DOHH2 (cell line): ENCODE results near the gene BRIP1.

Experiments
- H3F3A ChIP-seq: fragments of 200-600 bp; sonication (generic), shearing (Covaris generic); 2 replicates; pipeline ENCODE4 v1.6.0; 2016; ENCODE audit warnings: antibody characterized with exemption, mild to moderate bottlenecking; ENCODE audit not compliant: control insufficient read depth, insufficient read depth
- H3K27ac ChIP-seq: fragments of 200-600 bp; sonication (generic); 2 replicates; pipeline ENCODE4 v1.5.1; 2014; ENCODE audit warnings: low read depth, mild to moderate bottlenecking, low read length, moderate library complexity
- H3K27me3 ChIP-seq: fragments of 200-600 bp; sonication (generic); 2 replicates; pipeline ENCODE4 v1.6.1; 2014; ENCODE audit warnings: mild to moderate bottlenecking, low read length, mixed read lengths; ENCODE audit not compliant: control insufficient read depth
- H3K36me3 ChIP-seq: fragments of 200-600 bp; sonication (generic); 2 replicates; pipeline ENCODE4 v1.6.1; 2014; ENCODE audit warnings: mild to moderate bottlenecking, low read length, moderate library complexity, mixed read lengths; ENCODE audit not compliant: control insufficient read depth
- H3K4me1 ChIP-seq: fragments of 200-600 bp; sonication (generic); 2 replicates; pipeline ENCODE4 v1.6.1; 2014; ENCODE audit warnings: mild to moderate bottlenecking, low read length, mixed read lengths; ENCODE audit not compliant: control insufficient read depth
- H3K4me2 ChIP-seq: fragments of 200-600 bp; sonication (generic); 2 replicates; pipeline ENCODE4 v1.6.0; 2014; ENCODE audit warnings: mild to moderate bottlenecking, low read length, moderate library complexity
- H3K4me3 ChIP-seq: fragments of 200-600 bp; sonication (generic); 2 replicates; pipeline ENCODE4 v1.5.1; 2014; ENCODE audit warnings: mild to moderate bottlenecking, low read length, mixed read lengths
- H3K79me2 ChIP-seq: fragments of 200-600 bp; sonication (generic); 2 replicates; pipeline ENCODE4 v1.6.1; 2014; ENCODE audit warnings: mild to moderate bottlenecking, low read length, mixed read lengths; ENCODE audit not compliant: control insufficient read depth
- H3K9me2 ChIP-seq: fragments of 200-600 bp; sonication (generic); replicated peaks from 2 replicates; pipeline ENCODE4 v1.6.1; 2014; ENCODE audit warnings: mild to moderate bottlenecking, low read length, mixed read lengths; ENCODE audit not compliant: control insufficient read depth
- H3K9me3 ChIP-seq: fragments of 200-600 bp; sonication (generic); 2 replicates; pipeline ENCODE4 v1.6.1; 2014; ENCODE audit warnings: antibody characterized with exemption, low read length, mixed read lengths; ENCODE audit not compliant: control insufficient read depth, insufficient read depth
- H4K20me1 ChIP-seq: fragments of 200-600 bp; sonication (generic); 2 replicates; pipeline ENCODE4 v1.6.0; 2014; ENCODE audit warnings: low read depth, mild to moderate bottlenecking, antibody characterized with exemption, low read length, moderate library complexity; ENCODE audit not compliant: control insufficient read depth, insufficient read depth
- CTCF ChIP-seq: fragments of 200-600 bp; sonication (generic); IDR thresholded peaks from one replicate; pipeline ENCODE4 v1.5.1; 2014; ENCODE audit warnings: antibody characterized with exemption, mild to moderate bottlenecking, low read depth, low read length; ENCODE audit not compliant: poor library complexity, severe bottlenecking
- EZH2phosphoT487 ChIP-seq: fragments of 200-600 bp; sonication (generic); IDR thresholded peaks from 2 replicates; pipeline ENCODE4 v1.6.1; 2017; ENCODE audit warnings: borderline replicate concordance, mild to moderate bottlenecking, antibody characterized with exemption, low read length, moderate library complexity, mixed read lengths

Gene BRIP1

GRCh38 chr17:61852857-61853256 is 10.5 kb downstream of the BRIP1 start:
- Histone ChIP-seq H3K79me2 (peaks cover 78% of the 10 kb centered on the region), H3K36me3 (peaks cover 92% of the 10 kb centered on the region), H3K4me2 (no peak overlapping the region), H3K4me1 (0 out of 2 replicates have a peak, but pooled peaks cover 4% of the 10 kb centered on the region), H3K9me2 (no peaks in the 10 kb centered on the region), H4K20me1 (no peaks in the 10 kb centered on the region), H3K9me3 (no peaks in the 10 kb centered on the region), H3K27ac (no peak overlapping the region), H3K4me3 (no peak overlapping the region), H3K27me3 (no peaks in the 10 kb centered on the region), H3F3A (0 out of 2 replicates have a peak, but pooled peaks cover 4% of the 10 kb centered on the region)
- TF ChIP-seq EZH2phosphoT487, result no peak
- no peak for TF ChIP-seq CTCF

- Histone ChIP-seq H3K4me2 (no peak overlapping the region), H3K4me3 (no peak overlapping the region), H3K9me3 (no peaks in the 10 kb centered on the region), H3K4me1 (no peaks in the 10 kb centered on the region), H3K27me3 (no peaks in the 10 kb centered on the region), H3K36me3 (peaks cover 93% of the 10 kb centered on the region), H3F3A (peaks cover 9% of the 10 kb centered on the region; the same call in 1 of the 2 replicates), H4K20me1 (no peaks in the 10 kb centered on the region), H3K79me2 (peaks cover 52% of the 10 kb centered on the region), H3K27ac (no peak overlapping the region), H3K9me2 (no peaks in the 10 kb centered on the region)
- no peak for TF ChIP-seq EZH2phosphoT487
- no peak for TF ChIP-seq CTCF
These were observed 13.7 kb downstream of the BRIP1 start for GRCh38 chr17:61849674-61850073.

GRCh38 chr17:61848896-61849295 is 14.4 kb downstream of the BRIP1 start:
- TF ChIP-seq CTCF, result no peak
- no peak for TF ChIP-seq EZH2phosphoT487
- Histone ChIP-seq H3K27ac (no peak overlapping the region), H3K9me3 (no peaks in the 10 kb centered on the region), H3K36me3 (peaks cover 93% of the 10 kb centered on the region), H3K27me3 (no peaks in the 10 kb centered on the region), H3K4me2 (no peak overlapping the region), H4K20me1 (no peaks in the 10 kb centered on the region), H3K4me1 (no peaks in the 10 kb centered on the region), H3F3A (peaks cover 9% of the 10 kb centered on the region; the same call in 1 of the 2 replicates), H3K4me3 (no peak overlapping the region), H3K79me2 (peaks cover 44% of the 10 kb centered on the region), H3K9me2 (no peaks in the 10 kb centered on the region)
